KOPT-K1 (cell line): ENCODE data around the gene SEMA3A.

ENCODE experiments used
- H3K27ac ChIP-seq: fragments of 200-600 bp; sonication (generic); 2 replicates; pipeline ENCODE4 v1.5.1; 2016; ENCODE audit warnings: antibody characterized with exemption, mild to moderate bottlenecking, low read depth, low read length; ENCODE audit not compliant: poor library complexity, severe bottlenecking
- H3K36me3 ChIP-seq: fragments of 200-600 bp; sonication (generic); 2 replicates; pipeline ENCODE4 v1.5.1; 2017; ENCODE audit warnings: antibody characterized with exemption, mild to moderate bottlenecking, low read length, moderate library complexity; ENCODE audit not compliant: insufficient read depth
- H3K9me3 ChIP-seq: fragments of 200-600 bp; sonication (generic); 2 replicates; pipeline ENCODE4 v1.5.1; 2017; ENCODE audit warnings: antibody characterized with exemption, low read length, mild to moderate bottlenecking; ENCODE audit not compliant: insufficient read depth, poor library complexity, severe bottlenecking

SEMA3A gene

DNA sequence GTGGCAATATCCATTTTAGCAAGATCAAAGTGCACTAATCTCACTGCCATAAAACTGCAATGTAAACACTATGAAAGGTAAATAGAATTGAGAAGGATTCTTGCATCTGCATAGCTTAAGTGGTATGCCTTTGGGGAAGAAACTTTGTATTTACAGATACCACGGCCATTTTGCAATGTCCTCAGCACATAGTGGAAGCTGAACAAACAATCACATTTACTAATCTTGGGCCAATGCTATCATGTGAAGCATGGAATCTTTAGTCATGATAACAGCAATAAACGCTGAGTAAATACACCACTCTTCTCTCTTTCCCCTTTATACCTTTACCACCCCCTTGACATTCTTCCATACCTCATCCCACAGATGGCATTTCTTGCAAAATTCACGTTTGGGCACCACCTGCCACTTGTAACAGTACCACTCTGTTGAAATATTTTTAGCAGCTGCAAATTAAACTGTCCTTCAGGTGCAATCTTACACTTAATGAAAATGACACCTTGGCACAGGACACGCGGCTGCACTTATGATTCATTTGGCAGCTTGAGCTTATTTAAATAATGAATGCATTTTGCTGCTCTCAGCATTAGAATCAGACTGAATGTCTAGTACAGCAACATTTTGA, 171.8 kb downstream of the SEMA3A start:
- Histone ChIP-seq H3K36me3 (no peaks in the 10 kb centered on the region), H3K27ac (no peak overlapping the region), H3K9me3 (no peaks in the 10 kb centered on the region)

DNA sequence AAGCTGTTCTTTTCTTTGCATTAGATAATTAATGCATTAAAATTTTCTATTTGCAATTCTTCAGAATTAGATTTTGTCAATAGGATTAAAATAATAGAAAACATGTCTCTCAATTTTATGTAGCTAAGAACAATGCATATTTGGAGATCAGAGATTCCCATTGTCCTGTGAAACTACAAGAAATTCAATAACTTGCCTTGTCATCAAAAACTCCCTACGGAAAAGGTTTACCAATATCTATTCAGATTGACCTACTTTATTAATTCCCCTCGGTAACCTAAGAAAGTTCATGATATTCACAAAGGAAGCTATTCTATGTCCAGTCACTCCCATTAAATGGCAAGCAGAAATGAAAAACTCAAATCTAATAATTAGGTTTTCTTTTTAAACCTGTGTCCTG, 172.6 kb downstream of the SEMA3A start:
- Histone ChIP-seq H3K36me3 (no peaks in the 10 kb centered on the region), H3K9me3 (no peaks in the 10 kb centered on the region), H3K27ac (no peak overlapping the region)

DNA sequence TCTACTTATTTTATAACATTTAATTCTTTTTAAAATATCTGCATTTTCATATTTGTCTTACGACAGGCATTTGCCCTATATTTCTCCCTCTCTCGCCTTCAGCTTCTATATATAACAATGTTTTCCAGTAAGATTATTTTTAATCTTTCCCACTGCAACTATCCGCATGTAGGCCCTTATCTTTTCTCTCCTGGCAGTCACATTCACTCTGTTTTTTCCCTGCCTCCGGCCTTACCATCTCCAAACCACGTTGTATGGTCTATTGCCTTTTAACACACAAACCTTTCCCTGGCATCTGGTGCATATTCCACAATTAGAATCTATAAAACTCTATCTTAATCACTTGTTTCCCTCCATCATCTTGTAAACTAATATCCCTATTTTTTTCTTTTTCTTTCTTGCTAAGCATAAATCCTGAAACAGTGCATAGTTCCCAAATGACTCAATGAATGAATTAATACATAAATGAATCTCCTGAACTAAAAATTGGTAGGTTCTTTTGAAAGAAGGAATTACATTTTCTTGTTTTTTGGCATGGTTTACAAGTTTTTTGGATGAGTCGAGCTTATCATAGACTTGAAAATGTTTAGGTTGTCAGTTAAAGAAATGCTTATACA, 173.2 kb downstream of the SEMA3A start:
- Histone ChIP-seq H3K36me3 (no peaks in the 10 kb centered on the region), H3K27ac (no peak overlapping the region), H3K9me3 (no peaks in the 10 kb centered on the region)

DNA sequence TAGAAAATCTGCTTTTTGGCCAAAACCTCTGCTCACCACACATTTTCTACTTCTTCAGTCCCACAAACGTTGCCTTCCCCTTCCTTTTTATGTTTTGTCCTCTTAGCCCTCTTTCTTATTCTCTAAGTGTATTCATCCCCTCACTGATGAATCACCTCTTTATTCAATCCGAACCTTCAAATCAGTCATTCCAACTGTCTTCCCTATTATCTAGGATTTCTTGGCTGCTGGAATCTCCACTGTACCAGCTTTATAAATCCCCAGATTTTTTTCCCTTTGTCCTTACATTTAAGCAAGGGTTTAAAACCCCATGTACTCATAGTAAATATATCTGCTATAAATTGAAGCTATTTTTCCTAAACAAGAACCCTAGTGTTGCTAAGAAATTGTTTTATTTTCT, 176.9 kb downstream of the SEMA3A start:
- no peaks in the 10 kb centered on the region for H3K36me3 ChIP-seq
- no peak overlapping the region for H3K27ac ChIP-seq
- no peaks in the 10 kb centered on the region for H3K9me3 ChIP-seq

- Histone ChIP-seq H3K36me3 (no peaks in the 10 kb centered on the region), H3K9me3 (no peaks in the 10 kb centered on the region), H3K27ac (no peak overlapping the region)
Measured at GRCh38 chr7:84013616-84014240, 180.9 kb downstream of the SEMA3A start.

DNA sequence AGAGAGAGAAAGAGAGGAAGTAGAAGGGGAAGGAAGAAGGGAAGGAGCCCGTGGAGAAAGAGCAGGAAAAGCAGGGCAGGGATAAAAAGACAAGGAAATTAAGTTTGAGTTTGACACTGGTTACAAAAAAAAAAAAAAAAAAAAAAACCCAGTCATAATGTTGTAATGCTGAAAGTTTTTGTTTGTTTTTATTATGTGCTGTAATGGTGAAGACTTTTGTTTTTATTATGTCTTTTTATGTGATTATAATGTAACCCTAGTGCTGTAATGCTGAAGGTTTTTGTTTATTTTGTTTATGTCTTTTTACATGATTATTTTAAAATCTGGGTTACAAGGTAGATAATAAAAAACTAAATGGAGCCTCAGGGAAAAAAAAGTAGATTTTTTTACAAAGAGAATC, 184.8 kb downstream of the SEMA3A start:
- no peaks in the 10 kb centered on the region for H3K36me3 ChIP-seq

GRCh38 chr7:84009051-84009450, 185.5 kb downstream of the SEMA3A start:
- H3K9me3 ChIP-seq, result no peaks in the 10 kb centered on the region
- H3K27ac ChIP-seq, result no peak overlapping the region
- no peaks in the 10 kb centered on the region for H3K36me3 ChIP-seq

More for the DNA sequence above, 184.8 kb downstream of the SEMA3A start:
- Histone ChIP-seq H3K9me3 (no peaks in the 10 kb centered on the region), H3K27ac (no peak overlapping the region)

DNA sequence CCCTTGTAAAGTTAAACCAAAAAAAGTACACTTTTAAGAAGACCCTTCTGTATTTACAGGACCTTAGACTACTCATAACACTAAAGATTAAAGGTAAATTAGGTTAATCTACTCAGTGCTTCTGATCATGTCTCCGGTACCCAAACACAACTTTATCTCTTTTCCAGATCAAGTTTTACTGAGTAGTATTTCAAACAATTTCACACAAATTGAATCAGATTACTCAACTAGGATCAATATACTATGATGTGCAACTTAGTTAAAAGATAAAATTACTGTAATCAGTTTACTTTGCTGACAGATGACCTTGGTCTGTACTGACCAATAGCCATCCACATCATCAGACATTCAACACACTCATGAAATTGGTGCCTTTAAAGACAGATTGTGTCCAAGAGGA, 191.4 kb downstream of the SEMA3A start:
- no peaks in the 10 kb centered on the region for H3K36me3 ChIP-seq
- H3K27ac ChIP-seq, result no peak overlapping the region
- no peaks in the 10 kb centered on the region for H3K9me3 ChIP-seq

- Histone ChIP-seq H3K9me3 (no peaks in the 10 kb centered on the region), H3K27ac (no peak overlapping the region), H3K36me3 (no peaks in the 10 kb centered on the region)
Measured at GRCh38 chr7:84002348-84002747, 192.2 kb downstream of the SEMA3A start.

DNA sequence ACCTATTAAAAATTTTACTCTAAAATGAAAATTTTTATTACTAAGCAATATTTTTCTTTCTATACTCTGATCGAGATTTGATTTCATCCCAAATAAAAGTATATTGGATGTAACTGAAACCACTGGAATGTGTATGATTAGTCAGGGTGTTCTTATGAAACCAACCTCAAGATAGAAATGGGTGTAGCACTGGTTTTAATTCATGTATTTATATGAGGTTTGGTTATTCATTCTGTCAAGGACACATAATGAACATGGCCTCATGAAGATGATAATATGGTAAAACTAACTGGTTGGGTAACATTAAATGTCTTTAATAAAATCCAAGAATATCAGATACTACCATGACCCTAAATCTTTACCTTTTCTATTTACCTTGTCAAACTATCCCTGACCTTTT, 197.7 kb downstream of the SEMA3A start:
- Histone ChIP-seq H3K9me3 (no peaks in the 10 kb centered on the region), H3K36me3 (no peaks in the 10 kb centered on the region), H3K27ac (no peak overlapping the region)

- no peak overlapping the region for H3K27ac ChIP-seq
- no peaks in the 10 kb centered on the region for H3K36me3 ChIP-seq
- no peaks in the 10 kb centered on the region for H3K9me3 ChIP-seq
Measured at GRCh38 chr7:83987764-83988163, 206.8 kb downstream of the SEMA3A start.

DNA sequence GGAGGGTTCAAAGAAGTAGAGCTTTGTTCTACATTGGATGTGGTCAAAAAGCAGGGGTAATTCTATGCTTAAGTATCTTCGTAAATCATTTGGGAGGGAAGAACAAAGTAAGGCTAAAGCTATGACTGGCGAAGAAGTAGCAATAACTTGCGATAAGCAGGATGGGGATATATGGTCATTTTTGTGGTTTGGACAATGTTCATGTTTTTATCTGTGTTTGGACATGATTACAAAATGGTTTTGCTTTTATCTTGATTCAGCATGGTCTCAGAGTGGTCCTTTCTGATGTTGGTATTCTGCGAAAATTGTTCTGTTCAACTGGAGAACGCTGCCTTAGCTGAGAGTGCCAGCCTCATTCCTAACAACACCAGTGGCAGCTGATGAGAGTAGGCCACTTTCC, 208.8 kb downstream of the SEMA3A start:
- H3K9me3 ChIP-seq, result no peaks in the 10 kb centered on the region

GRCh38 chr7:83984591-83984990, 210.0 kb downstream of the SEMA3A start:
- H3K9me3 ChIP-seq, result no peaks in the 10 kb centered on the region
- no peaks in the 10 kb centered on the region for H3K36me3 ChIP-seq
- H3K27ac ChIP-seq, result no peak overlapping the region

More for the DNA sequence above, 208.8 kb downstream of the SEMA3A start:
- H3K27ac ChIP-seq, result no peak overlapping the region
- no peaks in the 10 kb centered on the region for H3K36me3 ChIP-seq

- H3K9me3 ChIP-seq, result no peaks in the 10 kb centered on the region
- H3K27ac ChIP-seq, result no peak overlapping the region
- H3K36me3 ChIP-seq, result no peaks in the 10 kb centered on the region
Measured at GRCh38 chr7:83984076-83984475, 210.5 kb downstream of the SEMA3A start.

GRCh38 chr7:83983606-83984005, 211.0 kb downstream of the SEMA3A start:
- Histone ChIP-seq H3K27ac (no peak overlapping the region), H3K36me3 (no peaks in the 10 kb centered on the region), H3K9me3 (no peaks in the 10 kb centered on the region)

- Histone ChIP-seq H3K36me3 (no peaks in the 10 kb centered on the region), H3K9me3 (no peaks in the 10 kb centered on the region), H3K27ac (no peak overlapping the region)
Measured at GRCh38 chr7:83976302-83976701, 218.3 kb downstream of the SEMA3A start.
